Central memory CD4-positive, alpha-beta T cell (primary cell): ENCODE data around the gene YBX1.

Source experiments
- DNase-seq: peaks from one replicate; pipeline ENCODE4 v3.0.0; 2022

The YBX1 gene

DNA sequence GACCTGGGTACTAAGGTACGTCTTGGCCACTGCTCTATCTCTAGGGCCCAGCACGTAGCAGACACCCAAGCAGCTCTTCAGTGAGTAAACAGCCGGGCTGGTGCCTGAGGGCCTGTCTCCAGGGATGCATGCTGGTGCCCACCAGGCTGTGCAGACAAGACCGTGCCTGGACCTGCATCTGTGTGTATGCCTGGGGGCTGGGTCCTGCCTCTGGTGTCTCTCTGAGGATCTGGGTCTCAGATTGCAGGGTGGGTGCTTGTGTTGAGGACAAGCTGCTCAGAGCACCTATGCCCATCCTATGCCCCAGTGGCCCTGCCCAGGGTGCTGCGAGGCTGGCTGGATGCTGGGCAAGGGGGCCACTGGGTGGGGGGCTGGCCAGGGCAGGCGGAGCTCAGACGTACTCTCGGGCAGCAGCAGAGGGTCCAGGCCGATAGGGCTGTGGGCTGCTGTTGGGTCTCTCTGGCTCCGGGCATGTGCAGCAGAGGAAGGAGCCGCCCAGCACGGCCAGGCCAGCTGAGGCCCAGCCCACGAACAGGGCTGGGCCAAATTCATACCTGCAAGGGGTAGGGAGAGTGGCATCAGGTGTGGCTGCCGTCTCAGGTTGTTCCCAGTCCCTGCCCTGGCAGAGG lies 53.4 kb downstream of the YBX1 start:
- no peak for DNase-seq

DNA sequence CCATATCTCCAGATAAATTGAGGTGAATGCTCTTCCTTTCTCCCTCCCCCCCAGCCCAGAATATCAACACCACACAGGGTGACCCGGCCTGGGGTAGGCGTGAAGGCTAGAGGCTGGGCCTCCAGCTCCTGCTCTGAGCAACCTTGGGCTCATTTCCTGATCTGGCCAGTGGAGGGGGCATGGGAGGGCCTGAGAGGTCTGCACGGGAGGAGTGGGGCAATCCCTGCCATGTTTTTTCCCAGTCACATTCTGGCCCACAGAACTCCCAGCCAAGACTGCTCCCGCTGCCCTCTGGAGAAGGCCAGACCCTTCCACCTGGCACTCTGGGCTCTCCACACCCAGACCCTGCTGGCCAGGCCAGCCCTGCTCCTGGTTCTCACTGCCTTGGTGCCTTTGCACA lies 53.9 kb downstream of the YBX1 start:
- DNase-seq, result no peak

DNA sequence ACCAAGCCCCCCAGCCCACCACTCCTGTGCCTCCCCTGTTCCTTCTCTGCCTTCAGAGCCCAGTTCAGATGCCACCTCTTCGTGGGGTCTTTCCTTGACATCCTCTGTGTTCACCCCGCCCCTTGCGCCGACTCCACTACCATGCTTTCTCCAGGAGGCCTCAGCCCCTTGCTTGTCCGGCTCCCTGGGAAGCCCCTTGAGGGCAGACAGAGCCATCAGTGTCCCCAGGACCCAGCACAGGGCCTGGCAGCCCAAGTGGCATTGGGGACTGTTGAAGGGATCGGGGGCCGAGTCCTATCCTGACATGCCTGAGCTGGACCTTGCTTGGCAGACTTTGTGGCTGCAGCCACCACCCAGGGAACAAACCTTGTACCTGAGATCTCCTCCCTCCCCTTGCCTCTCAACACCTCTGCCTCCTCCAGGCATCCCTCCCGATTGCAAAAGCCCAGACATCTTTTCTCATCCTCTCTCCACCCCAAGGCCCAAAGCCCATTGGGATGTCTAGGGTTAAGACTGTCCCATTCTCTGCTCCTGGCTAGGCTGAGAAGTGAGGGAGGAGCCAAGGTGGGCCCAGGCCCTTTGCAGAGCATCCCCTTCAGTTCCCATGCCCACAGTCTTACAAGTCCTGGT lies 54.5 kb downstream of the YBX1 start:
- DNase-seq, result no peak

DNA sequence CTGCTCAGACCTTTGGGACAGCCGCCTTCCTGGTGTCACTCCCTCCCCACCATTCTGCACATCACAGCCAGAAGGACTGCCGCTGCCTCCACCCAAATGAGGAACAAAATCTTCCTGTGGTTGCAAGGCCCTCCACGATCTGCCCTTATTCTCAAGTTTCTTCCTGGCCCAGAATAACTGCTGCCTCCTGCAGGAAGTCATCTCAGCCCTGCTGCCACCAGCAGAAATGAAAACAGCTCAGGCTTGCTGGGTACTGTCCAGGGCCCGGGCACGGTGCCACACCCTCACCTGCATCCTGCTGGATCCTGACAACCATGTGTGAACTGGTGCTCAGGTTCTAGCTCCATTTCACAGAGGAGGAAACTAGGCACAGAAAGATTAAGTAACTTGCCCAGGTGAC lies 55.0 kb downstream of the YBX1 start:
- no peak for DNase-seq

DNA sequence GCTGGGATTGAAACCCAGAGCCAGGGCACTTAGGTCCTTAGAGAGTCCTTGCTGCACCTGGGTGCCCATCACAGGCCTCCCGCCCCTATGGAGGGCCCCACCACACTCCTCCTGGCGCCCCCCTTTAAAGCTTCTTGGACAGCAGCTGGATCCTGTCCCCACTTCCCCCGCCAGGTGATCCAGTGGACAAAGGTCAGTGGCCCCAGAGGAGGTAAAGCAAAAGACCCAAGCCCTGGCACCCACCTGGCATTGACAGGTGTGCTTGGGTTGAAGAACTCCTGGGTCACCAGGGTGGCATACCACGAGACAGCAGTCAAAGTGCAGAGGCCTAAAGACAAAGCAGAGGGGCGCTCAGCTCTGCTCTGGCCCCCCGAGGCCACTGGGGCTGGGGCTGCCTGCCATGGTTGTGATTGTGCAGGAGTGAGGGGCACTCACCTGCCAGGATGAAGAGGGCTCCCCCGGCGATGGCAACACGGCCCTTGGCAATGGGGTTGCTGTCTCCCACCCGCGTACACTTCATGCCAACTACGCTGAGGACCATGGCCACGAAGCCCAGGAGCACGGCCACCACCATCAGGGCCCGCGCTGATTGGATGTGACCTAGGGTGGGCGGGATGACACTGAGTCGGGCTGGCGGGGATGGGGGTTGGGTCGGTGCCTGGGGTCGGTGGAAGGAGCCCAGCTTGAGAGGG lies 55.9 kb downstream of the YBX1 start:
- DNase-seq, result no peak

DNA sequence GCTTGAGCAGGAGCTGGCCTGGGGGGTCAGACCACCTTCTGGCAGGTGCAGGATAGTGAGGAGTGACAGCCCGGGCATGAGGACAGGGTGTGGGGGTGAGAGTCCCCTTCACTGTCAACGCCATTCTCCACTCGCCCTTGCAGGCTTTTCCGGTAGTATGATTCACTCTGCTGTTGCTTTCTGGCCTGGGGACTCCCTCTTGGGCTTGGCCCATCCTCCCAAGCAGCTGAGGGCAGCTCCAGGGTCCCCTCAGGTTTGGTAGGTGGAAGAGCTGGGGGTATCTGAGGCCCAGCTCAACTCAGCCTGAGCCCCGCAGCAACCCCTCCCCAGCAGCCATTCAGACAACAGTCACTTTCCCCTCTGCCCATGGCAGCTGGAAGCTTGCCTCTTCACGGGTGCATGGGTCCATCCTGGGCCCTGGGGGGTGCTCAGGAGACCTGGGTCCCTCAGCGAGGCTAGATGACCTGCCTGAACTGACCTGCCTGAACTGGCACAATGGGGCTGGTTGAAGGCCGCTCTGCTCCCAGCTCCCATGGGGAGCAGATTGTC lies 56.5 kb downstream of the YBX1 start:
- no peak for DNase-seq

DNA sequence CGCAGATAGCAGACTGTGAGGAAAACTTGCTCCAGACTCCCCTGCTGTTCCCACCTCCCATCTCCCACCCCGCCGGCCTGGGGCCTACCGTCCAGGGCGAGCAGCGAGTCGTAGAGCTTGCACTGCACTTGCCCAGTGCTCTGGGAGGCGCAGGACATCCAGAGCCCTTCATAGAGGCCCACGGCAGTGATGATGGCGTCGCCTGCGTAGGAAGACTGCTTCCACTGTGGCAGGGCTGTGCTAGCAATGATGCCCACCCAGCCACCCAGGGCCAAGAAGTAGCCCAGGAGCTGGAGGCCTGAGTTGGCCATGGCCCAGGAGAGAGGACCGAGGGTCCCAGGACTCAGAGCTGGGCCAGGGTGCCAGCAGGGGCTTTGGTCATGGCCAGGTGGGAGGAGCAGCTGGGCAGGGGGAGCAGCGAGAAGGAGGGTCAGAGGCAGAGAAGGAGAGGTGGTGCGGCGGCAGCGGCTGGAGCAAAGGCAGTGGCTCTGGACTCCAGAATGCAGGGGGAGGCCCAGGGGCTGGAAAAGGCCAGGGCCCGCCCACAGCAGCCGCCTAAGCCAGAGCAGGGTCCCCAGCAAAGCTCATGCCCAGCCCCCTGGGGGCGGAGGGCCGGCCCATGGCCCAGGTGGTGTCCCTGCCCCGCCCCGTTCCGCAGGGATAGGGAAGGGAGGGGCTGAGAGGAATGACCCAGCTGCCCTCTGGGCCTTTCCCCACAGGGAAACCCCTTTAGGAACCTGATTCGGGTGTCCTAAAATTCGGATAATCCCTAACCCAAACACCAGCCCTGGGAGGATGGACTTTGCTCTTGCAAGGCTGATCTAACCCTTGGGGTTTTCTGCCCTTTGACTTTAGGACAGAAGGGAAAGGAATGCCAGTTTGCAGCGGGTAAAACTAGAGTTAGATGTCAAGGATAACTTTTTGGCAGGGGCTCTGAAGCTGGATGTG lies 57.8 kb downstream of the YBX1 start, which contains the start of gene CLDN19:
TSS of gene CLDN19 (minus strand) at position 484 of the 948 bp plus-strand sequence. CDS start at position 311, 173 bp downstream.
- DNase-seq, result no peak

DNA sequence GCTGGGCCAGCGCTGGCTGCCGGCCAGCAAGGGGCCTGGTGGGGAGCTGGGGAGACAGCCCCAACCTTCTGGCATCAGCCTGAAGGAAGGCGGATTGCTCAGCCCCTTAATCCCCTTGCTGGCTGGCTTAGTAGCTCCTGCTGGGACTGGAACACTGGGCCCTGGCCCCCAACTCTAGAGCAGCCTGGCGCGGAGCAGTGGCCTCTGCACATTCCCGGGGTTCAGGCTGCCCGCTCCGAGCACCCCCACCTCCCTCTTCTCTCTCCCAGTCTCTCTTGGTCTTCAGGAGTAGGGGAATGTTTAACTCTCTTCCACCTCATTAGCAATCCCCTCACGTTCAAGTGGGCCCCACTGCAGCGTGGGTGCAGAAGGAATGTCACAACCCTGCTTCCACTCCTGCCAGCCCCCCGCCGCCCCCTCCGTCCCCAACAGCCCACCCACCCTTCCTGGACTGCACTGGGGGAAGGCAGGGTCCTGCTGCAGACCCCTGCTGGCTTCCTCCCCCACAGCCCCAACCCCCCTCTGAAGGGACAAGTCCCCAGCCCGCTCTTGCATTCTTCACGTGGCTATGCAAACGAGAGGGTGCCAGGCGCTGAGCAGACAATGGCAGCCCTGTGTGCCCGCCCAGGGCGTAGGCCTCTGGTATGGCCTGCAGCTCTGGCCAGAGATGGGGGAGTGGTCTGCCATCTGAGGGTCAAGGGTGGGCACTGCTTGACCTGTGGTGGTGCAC lies 58.8 kb downstream of the YBX1 start:
- DNase-seq, result no peak

DNA sequence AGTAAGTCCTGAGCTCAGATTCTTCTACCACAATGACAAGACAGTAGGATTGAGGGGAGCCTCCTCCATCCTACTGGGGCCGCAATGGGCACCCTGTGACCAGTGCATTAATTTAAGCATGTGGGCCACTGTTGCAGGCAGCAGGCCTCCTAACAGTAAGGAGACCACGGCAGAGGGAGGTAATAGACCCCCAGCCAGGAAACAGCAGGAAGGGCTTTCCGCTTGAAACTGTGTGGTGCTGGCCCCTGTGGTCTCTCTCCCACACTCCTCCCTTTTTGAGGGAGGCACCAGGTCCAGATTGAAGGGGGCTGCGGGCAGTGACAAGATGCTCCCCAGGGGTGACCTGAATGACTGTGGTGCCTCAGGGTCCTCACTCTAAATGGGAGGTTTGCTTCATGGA lies 59.5 kb downstream of the YBX1 start:
- DNase-seq, result no peak

DNA sequence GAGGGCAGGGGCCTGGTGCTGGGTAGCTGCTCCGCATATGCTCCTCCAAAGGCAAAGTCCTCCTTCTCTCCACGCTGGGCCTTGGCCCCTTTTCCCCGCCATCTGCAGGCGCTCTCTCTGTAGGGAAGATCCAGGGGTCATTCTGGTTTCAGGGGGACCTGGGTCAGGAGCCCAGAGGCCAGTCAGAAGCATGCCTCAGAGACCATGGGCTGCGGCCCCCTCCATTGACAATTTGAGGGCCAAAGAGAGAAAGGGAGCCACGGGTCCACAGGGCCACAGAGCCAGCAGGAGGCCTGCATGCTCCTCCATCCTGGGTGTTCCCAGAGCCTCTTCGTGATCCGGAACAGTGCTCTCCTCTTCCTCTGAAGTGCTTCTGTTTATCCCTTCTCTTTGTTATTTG lies 59.9 kb downstream of the YBX1 start:
- DNase-seq, result no peak

DNA sequence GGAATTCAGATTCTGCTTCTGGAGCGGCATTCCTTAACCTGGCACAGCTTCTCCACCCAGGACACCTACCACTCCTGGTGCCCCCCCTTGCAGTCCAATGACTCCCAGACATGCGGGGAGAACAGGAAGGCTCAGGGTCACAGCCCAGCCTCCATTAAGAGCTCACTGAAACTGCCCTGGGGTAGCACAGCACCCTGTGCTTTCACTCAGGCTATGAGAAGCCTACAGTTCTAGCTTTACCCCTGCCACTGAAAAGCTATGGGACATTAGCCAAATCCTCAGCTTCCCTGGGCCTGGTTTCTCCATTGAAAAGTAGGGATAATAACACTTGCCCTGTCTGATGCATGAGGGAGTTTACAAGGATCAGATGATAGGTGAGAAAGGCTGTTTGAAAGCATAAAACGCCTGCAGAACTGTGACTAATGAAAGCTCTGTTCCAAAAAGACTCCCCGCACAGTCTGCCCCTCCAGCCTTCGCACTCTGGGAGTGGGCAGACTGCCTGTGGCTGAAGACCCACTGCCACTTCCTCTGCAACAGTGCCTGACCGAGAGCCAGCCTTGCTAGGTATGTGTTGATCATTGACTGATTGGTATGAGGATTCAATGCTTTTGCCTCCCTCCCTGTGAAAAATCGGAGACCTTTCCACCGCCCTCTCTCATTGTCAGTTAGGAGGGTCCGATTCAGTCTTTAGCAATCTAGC lies 60.5 kb downstream of the YBX1 start:
- no peak for DNase-seq

DNA sequence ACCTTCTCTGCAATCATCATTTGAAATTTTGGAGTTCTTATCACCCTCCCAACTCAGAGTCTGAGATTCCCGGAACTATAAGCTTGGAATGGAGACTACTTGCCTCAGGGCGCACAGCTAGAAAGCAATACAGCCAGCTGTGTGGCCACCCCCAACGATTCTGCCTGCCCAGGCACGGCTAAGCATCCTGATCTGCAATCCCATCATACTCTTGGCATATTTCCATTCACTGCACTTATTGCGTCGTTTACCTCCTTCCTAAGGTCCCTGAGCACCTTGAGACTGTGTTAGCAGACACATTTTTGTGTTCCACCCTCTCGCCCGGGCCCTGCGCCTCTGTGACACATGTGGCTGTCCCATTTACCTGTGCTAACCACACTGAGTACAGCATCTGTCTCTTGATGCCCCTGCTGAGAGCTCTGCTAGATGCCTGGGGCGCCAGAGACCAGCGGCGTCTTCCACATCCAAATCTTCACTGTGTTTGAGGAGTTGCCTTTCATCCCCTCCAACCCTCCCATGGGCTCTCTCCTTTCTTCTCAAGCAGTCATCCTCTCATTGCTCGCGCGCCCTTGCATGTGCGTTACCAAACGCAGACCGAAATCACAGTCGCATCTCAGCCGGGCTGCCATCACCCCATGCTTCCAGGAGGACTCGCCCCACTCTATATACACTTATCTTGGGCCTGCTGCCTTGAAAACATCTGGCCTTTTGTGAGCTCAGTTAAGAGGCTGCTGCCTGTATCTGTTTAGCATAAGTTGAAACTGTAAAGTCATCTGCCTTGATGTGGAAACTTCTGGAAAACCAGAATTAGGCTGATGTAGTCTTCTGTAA lies 61.3 kb downstream of the YBX1 start:
- DNase-seq, result no peak

DNA sequence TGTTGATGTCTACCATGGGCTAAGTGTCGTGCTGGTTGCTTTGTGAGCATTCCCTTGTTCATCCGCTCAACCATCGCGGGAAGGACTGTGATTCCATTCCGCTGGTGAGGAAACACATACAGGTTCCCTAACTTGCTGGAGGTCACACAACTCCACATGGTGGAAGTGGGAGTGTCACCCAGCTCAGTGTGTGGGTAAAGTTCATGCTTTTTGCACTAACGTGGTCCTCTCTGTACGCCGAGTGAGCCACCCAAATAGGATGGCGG lies 61.9 kb downstream of the YBX1 start:
- no peak for DNase-seq

DNA sequence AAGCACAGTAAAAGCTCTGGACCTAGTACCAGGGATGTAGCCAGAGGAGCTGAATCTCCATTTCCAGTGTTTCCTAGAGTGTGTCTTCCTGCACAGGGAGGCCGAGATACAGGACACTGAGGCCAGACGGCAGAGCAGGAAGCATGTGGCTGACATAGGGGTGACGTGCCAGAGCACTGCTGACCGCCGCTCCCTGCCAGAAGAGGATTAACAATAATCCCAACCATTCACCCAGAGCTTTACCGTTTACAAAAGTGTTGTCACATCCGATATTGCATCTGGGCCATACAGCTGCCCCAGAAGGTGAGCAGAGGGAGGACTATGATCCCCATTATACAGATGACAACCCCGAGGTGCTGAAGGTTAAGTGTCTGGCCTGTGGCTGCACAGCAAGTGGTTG lies 63.6 kb downstream of the YBX1 start:
- DNase-seq, result no peak

DNA sequence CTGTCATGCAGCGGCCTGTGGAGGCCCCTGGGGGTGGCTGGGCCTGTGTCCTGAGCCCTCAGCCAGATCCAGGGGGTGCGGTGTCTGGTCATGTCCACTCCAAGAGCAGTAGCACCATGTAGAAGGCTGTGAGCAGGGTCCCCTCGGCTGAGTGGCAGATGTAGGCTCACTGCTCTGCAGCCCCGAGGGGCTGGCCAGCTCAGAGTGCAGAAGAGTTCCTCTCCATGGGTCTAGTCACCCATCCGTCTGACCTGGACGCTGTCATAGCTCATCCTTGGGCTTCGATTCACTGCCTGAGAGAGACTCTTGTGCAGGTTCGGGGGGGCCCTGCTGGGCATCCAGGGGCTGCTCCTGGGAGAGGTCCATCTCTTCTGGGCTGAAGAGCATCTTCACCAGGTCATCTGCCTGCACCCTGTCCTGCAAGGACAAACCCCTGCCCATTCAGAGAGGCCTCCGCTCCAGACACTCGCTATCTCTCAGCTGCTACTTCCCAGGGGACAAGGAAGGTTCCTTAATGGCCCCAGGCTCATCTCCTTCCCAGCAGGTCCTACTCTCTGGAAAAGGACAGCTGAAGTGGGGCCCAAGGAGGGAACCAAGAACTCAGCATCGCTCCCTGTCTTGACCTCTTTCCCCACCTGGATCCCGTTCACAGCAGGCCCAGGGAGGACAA lies 64.4 kb downstream of the YBX1 start:
- no peak for DNase-seq

DNA sequence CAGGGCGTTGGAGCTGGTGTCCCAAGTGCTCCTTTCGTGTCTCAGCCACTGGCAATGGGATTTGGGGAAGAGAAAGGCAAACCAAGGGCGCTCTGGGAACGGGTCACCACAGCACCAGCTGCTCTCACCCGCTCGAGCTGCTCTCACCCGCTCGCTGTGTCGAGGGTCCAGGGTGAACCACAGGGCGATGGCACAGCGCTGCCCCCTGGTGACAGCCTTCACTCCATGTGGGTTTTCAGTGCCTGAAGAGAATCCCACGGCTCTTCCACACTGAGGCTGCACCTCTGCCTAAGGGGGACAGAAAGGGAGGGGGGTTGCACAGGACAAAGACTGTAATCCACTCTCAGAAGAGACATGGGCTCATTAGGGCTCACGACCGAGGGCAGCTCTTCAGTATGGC lies 64.9 kb downstream of the YBX1 start:
- peak; percentile 19 for DNase-seq

DNA sequence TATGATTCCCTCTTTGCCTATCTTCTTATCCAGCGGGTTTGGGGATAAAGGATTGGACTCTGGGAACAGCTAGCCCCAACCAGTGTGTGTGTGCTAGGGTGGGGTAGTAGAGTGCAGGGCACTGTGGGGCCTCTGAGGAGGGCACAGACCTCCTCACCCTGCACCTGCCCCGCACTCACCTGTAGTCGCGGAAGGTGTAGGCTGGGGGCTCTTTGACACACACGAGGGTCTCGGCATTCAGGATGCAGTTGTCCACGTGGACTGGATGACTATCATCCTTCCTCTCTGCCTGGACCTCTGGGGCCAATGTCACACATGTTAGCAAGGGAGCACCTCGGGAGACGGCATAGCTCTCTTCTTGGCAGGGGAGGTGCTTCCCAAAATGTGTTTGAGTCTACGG lies 65.8 kb downstream of the YBX1 start:
- no peak for DNase-seq

DNA sequence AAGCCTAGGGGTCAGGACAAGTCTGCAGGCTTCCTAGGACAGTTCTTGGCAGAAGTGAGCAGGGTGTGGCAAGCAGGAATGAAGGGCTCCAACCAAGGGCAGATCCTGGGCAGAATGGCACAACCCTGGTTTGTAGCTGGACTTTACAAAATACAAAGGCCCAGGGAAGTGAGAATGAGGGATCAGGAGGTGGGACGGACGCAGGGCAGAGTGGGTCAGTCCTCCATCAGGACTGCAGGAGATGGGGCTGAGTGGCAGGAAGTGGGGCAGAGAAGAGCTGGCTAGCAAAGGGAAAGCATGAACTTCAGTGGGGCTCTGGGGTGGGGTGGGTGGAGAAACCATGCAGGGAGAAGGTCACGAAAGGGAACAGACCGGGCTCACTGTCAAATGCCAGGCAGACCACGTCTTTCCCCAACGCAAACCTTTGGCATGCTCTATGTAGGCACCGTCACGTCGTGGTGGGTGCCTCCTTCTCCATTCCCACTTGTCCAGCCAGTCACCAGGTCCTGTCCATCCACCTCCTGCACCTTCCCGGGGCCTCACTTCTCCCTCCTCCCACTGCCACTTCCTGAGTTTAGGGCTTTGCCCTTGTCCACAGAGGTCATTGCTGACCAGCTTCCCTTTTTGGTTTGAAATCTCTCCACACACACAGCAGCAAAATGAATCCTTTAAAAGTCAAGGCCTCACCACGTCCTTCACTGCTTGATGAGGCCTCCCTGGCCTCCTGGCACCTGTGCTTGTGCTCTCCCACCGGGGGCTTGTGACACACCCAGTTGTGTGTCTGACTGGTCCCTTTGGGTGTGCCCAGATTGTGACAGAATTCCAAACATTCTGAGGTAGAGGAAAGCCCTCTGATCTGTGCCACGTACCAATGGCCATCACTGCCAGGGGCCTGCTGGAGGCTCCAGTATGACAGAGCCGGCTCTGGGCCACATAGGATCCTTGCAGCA lies 66.5 kb downstream of the YBX1 start:
- no peak for DNase-seq

DNA sequence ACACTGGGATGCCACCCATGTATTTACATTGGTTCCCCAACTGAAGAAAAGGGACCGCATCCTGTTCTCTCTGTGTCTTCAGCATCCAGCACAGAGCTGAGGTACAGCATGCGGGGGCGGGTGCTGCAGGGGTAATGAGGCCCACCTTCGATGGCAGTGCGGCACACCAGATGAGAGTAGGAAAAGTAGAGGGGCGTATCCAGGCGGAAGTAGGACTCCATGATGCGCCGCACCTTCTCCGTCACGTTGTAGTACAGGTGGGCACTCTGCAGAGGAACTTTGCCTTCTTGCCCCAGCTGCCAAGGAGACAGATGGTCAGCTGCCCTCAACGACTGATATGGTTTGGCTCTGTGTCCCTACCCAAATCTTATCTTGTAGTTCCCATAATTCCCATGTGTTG lies 67.8 kb downstream of the YBX1 start:
- DNase-seq, result no peak
